SK-N-SH (cell line): ENCODE results near the gene OGDHL.

Experiments
- FOSL2 ChIP-seq: IDR thresholded peaks from 2 replicates; pipeline ENCODE4 v1.4.0; 2012; ENCODE audit warnings: low read depth, mild to moderate bottlenecking, moderate library complexity, borderline replicate concordance
- FOXM1 ChIP-seq: IDR thresholded peaks from 2 replicates; pipeline ENCODE4 v1.4.0; 2012; ENCODE audit warnings: low read depth, mild to moderate bottlenecking
- GABPA ChIP-seq: IDR thresholded peaks from 2 replicates; pipeline ENCODE4 v1.4.0; 2012; ENCODE audit warnings: low read depth, mild to moderate bottlenecking
- JUND ChIP-seq: IDR thresholded peaks from 2 replicates; pipeline ENCODE4 v1.4.0; 2012
- NFIC ChIP-seq: IDR thresholded peaks from 2 replicates; pipeline ENCODE4 v1.4.0; 2012; ENCODE audit warnings: borderline replicate concordance
- POLR2AphosphoS5 ChIP-seq: IDR thresholded peaks from 2 replicates; pipeline ENCODE4 v1.6.1; 2012; ENCODE audit warnings: low read depth, low read length
- RAD21 ChIP-seq: IDR thresholded peaks from 2 replicates; pipeline ENCODE4 v1.6.1; 2012; ENCODE audit warnings: mild to moderate bottlenecking, low read length
- RCOR1 ChIP-seq: fragments of 150-350 bp; IDR thresholded peaks from 2 replicates; pipeline ENCODE4 v1.6.1; 2017; ENCODE audit warnings: antibody characterized with exemption, low read length
- RFX5 ChIP-seq: IDR thresholded peaks from 2 replicates; pipeline ENCODE4 v1.6.1; 2012; ENCODE audit warnings: mild to moderate bottlenecking, improper control_type of control experiment, low read length
- SMC3 ChIP-seq: IDR thresholded peaks from 2 replicates; pipeline ENCODE4 v1.6.1; 2012; ENCODE audit warnings: low read depth, low read length, improper control_type of control experiment
- TF ChIP-seq, protein P1 (sequence below): fragments of 200-600 bp; sonication (generic); IDR thresholded peaks from 2 replicates; pipeline ENCODE4 v1.6.1; 2017; ENCODE audit warnings: antibody characterized with exemption, mild to moderate bottlenecking, moderate library complexity
- TF ChIP-seq, protein P2 (sequence below): IDR thresholded peaks from 2 replicates; pipeline ENCODE4 v1.4.0; 2012; ENCODE audit warnings: low read depth, borderline replicate concordance
- TF ChIP-seq, protein P3 (sequence below): IDR thresholded peaks from 2 replicates; pipeline ENCODE4 v1.6.1; 2012; ENCODE audit warnings: mild to moderate bottlenecking, low read depth, low read length, moderate library complexity
- TF ChIP-seq, protein P4 (sequence below): IDR thresholded peaks from 2 replicates; pipeline ENCODE4; 2012

DNA sequence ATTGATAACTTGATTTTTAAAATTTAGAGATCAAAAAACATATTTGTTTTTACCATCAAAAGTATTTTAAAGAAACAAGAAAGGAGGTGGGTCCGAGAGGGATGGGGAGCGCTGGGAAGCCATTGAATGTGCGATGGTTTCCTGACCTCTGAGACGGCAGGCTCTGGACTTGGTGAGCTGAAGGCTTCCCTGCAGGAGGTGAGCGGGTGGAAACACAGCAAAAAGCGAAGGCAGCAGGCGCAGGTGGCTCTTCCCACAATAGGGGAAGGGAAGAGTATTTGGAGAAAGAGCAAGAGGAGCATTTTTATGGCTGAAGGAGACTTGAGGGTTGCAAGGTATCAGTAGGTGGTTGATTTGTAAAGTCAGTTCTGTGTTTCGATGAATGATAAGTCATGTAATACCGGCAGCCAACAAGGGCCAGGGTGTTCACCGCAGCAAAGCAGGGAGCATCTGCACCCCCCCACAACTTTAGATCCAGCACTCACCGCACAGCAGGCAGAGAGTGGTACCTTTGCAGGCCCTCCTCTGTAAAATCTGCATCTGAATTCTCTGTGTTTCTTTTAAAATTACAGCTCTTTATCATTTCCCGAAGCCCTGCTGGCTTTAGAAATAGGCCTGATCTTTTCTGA is 72.1 kb downstream of the OGDHL start:
- no peak for TF ChIP-seq RCOR1
- TF ChIP-seq, protein P1, sequence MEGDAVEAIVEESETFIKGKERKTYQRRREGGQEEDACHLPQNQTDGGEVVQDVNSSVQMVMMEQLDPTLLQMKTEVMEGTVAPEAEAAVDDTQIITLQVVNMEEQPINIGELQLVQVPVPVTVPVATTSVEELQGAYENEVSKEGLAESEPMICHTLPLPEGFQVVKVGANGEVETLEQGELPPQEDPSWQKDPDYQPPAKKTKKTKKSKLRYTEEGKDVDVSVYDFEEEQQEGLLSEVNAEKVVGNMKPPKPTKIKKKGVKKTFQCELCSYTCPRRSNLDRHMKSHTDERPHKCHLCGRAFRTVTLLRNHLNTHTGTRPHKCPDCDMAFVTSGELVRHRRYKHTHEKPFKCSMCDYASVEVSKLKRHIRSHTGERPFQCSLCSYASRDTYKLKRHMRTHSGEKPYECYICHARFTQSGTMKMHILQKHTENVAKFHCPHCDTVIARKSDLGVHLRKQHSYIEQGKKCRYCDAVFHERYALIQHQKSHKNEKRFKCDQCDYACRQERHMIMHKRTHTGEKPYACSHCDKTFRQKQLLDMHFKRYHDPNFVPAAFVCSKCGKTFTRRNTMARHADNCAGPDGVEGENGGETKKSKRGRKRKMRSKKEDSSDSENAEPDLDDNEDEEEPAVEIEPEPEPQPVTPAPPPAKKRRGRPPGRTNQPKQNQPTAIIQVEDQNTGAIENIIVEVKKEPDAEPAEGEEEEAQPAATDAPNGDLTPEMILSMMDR: no peak
- TF ChIP-seq SMC3: no peak
- TF ChIP-seq, protein P2, sequence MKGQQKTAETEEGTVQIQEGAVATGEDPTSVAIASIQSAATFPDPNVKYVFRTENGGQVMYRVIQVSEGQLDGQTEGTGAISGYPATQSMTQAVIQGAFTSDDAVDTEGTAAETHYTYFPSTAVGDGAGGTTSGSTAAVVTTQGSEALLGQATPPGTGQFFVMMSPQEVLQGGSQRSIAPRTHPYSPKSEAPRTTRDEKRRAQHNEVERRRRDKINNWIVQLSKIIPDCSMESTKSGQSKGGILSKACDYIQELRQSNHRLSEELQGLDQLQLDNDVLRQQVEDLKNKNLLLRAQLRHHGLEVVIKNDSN: no peak
- no peak for TF ChIP-seq POLR2AphosphoS5
- TF ChIP-seq RAD21: no peak
- TF ChIP-seq FOSL2: no peak
- TF ChIP-seq, protein P3, sequence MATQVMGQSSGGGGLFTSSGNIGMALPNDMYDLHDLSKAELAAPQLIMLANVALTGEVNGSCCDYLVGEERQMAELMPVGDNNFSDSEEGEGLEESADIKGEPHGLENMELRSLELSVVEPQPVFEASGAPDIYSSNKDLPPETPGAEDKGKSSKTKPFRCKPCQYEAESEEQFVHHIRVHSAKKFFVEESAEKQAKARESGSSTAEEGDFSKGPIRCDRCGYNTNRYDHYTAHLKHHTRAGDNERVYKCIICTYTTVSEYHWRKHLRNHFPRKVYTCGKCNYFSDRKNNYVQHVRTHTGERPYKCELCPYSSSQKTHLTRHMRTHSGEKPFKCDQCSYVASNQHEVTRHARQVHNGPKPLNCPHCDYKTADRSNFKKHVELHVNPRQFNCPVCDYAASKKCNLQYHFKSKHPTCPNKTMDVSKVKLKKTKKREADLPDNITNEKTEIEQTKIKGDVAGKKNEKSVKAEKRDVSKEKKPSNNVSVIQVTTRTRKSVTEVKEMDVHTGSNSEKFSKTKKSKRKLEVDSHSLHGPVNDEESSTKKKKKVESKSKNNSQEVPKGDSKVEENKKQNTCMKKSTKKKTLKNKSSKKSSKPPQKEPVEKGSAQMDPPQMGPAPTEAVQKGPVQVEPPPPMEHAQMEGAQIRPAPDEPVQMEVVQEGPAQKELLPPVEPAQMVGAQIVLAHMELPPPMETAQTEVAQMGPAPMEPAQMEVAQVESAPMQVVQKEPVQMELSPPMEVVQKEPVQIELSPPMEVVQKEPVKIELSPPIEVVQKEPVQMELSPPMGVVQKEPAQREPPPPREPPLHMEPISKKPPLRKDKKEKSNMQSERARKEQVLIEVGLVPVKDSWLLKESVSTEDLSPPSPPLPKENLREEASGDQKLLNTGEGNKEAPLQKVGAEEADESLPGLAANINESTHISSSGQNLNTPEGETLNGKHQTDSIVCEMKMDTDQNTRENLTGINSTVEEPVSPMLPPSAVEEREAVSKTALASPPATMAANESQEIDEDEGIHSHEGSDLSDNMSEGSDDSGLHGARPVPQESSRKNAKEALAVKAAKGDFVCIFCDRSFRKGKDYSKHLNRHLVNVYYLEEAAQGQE: no peak
- no peak for TF ChIP-seq FOXM1
- TF ChIP-seq, protein P4, sequence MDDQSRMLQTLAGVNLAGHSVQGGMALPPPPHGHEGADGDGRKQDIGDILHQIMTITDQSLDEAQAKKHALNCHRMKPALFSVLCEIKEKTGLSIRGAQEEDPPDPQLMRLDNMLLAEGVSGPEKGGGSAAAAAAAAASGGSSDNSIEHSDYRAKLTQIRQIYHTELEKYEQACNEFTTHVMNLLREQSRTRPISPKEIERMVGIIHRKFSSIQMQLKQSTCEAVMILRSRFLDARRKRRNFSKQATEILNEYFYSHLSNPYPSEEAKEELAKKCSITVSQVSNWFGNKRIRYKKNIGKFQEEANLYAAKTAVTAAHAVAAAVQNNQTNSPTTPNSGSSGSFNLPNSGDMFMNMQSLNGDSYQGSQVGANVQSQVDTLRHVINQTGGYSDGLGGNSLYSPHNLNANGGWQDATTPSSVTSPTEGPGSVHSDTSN: no peak
- no peak for TF ChIP-seq GABPA
- no peak for TF ChIP-seq JUND
- no peak for TF ChIP-seq NFIC
- no peak for TF ChIP-seq RFX5
